K562 (cell line): ENCODE data around the gene NUB1.

ENCODE experiments used
- CREB1 ChIP-seq, 2 experiments: sonication (generic) in 1 of 2; formaldehyde crosslinking in 1 of 2; IDR thresholded peaks; 2 replicates each; pipeline versions ENCODE4 v1.6.1 to v1.8.0; 2012 to 2022; ENCODE audit warnings: inconsistent platforms in 1 of 2, mild to moderate bottlenecking in 1 of 2, missing genetic modification reagents in 1 of 2, moderate library complexity in 1 of 2
- CREB3 ChIP-seq: fragments of 450-650 bp; conservative IDR thresholded peaks from 2 replicates; pipeline ENCODE4 v1.6.1; 2016; ENCODE audit warnings: missing genetic modification characterization, low read depth, mild to moderate bottlenecking, missing compliant biosample characterization, moderate library complexity
- SUPT5H ChIP-seq: fragments of 450-650 bp; IDR thresholded peaks from 2 replicates; pipeline ENCODE4 v1.6.1; 2016
- TBL1XR1 ChIP-seq, 2 experiments: IDR thresholded peaks; 2 replicates each; pipeline ENCODE4 v1.6.1; 2012; ENCODE audit warnings: improper control_type of control experiment in 2 of 2, low read length in 2 of 2, mild to moderate bottlenecking in 1 of 2
- TCF7 ChIP-seq: sonication (generic); IDR thresholded peaks from 2 replicates; pipeline ENCODE4 v1.6.1; 2016; ENCODE audit warnings: antibody characterized with exemption, borderline replicate concordance

- no peak for TF ChIP-seq TCF7
- TF ChIP-seq TBL1XR1 (IDR thresholded peaks at IDR 0.05; ENCODE audit: low read length in 2 of 2) = no peak
- TF ChIP-seq SUPT5H = no peak
- no peak for TF ChIP-seq CREB3 (tag)
- TF ChIP-seq CREB1 (IDR thresholded peaks at IDR 0.05) = no peak
- TF ChIP-seq CREB1 (CRISPR knock-in tag; IDR thresholded peaks at IDR 0.05) = no peak
Observed at GRCh38 chr7:151377406-151377805, 35.8 kb downstream of the NUB1 start.
